GM12801 (cell line): ENCODE measurements around the gene NUDT17.

Experiments used
- TF ChIP-seq, protein P1 (sequence below): IDR thresholded peaks from one replicate; pipeline ENCODE4 v1.5.1; 2011; ENCODE audit warnings: control low read depth; ENCODE audit not compliant: insufficient read length; ENCODE audit errors: extremely low read depth

Gene NUDT17

GRCh38 chr1:145845144-145845513 is 301 bp upstream of the NUDT17 start:
- TF ChIP-seq, protein P1, sequence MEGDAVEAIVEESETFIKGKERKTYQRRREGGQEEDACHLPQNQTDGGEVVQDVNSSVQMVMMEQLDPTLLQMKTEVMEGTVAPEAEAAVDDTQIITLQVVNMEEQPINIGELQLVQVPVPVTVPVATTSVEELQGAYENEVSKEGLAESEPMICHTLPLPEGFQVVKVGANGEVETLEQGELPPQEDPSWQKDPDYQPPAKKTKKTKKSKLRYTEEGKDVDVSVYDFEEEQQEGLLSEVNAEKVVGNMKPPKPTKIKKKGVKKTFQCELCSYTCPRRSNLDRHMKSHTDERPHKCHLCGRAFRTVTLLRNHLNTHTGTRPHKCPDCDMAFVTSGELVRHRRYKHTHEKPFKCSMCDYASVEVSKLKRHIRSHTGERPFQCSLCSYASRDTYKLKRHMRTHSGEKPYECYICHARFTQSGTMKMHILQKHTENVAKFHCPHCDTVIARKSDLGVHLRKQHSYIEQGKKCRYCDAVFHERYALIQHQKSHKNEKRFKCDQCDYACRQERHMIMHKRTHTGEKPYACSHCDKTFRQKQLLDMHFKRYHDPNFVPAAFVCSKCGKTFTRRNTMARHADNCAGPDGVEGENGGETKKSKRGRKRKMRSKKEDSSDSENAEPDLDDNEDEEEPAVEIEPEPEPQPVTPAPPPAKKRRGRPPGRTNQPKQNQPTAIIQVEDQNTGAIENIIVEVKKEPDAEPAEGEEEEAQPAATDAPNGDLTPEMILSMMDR: no peak

DNA sequence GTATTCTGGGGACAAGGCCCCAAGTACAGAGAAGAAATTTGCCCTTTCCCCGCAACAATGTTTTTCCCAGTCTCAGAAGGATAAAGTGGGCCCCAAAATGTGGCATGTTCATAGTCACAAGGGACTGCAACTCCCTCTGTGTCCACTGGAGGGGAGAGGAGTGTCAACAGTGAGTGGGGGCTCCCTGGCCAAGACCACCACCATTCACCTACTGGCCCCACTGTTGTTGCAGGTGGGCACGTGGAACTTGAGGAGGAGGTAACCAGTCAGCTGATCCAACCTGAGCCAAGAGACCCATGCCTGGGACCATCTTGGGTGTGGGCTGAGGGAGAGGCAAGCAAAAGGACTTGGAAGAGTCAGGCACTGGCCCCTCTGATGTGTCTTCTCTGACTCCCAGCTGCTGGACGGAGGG is 777 bp downstream of the NUDT17 start:
- TF ChIP-seq, protein P1: no peak

DNA sequence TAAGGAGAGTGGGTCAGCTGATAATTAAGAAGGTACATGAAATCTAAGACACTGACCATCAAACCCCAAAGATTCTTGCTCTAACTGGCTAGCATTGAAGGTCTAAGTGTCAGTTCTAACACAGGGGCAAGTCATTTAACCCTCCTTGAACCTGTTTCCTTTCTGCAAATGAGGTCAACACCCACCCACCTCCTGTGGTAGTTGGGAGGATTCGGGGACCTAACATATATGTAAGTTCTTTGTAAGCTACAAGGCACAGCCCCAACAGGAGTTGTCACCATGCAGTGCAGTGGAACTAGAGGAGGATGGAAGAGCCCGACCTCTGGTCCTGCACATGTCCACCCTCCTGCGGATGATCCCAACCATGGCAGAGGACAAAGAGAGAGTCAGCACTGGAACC is 2.4 kb downstream of the NUDT17 start:
- TF ChIP-seq, protein P1: no peak

GRCh38 chr1:145849356-145850160 is 4.1 kb downstream of the NUDT17 start:
- TF ChIP-seq, protein P1: no peak

DNA sequence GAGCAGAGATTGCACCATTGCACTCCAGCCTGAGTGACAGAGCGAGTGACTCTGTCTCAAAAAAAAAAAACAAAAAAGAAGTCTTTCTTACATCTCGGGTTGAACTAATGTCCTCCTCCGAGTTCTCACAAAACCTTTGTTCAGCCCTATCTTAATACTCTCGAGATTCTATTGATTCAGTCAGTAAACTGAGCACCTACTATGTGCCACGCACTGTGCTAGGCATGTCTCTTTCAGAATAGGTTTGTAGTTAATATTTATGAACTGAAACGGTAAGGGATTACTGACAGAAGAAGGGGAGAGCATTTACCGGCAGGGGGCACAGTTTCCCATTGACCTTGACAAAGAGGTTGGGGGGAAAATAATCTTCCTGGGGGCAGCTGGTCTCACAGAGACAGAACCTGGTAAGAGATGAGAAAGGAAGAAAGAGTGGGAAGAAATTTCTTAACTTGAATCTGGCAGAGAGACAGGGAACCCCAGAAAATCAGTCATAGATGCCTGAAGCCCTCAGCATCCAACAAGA is 10.1 kb downstream of the NUDT17 start:
- TF ChIP-seq, protein P1: no peak

GRCh38 chr1:145857170-145857569 is 11.7 kb downstream of the NUDT17 start:
- TF ChIP-seq, protein P1: no peak

DNA sequence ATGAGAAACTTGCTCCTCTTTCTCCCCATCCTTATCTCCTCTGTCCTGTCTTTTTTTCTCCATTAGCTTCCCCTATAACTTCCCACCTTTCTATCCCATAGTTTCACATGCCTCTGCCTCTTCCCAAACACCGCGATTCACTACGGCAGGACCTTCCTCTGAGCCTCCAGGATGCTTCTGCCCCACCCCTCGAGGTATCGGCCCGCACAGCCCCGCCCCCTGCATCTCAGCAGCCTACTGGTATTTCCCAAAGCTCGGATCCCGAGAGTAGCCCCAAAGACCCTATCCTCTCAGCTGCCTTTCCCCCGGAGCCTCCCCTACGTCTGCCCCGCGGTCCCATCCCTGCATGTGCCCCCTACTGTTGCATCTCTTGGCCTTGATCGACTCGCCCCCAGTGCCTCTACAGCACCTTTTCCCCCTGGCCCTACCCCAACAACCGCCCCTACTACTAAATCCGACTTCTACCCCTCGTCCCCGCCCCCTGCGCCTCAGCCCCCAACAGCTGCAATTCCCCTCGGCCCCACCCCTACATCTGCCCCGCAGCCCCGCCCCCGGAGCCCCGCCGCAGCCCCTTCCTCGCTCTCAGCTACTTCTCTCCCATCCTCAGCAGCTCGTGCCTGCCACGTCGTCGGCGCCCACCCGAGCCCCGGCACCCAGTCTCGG is 12.9 kb downstream of the NUDT17 start:
- TF ChIP-seq, protein P1: no peak
